ENCODE results near the gene FAM228A.
"Not testable (repeated sequence)": the region's sequence is repeated elsewhere in the genome, so short reads cannot be mapped to it uniquely, and the experiment has no call there.

The FAM228A gene

DNA sequence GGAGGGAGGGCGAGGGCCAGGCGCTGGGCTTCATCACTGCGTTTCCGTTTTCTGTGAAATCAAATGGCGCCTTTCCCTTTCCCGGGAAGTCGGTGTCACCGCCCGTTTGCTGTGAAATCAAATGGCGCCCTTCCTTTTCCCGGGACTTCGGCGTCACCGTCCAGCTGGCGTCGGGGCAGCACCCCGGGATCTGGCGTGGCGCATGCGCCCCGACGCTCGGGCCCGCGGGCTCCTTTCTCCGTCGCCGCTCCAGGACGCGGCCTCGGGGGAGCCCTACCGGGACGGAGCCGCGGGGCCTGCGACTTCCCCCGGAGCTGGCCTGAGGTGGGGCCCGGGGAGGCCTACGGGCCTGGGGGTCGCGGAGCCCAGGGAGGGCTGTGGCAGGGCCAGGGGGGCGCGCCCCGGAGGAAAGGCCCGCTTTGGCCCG is at the start of gene FAM228A:
FAM228A (plus strand) TSS at position 203 of the 427 bp plus-strand sequence. CDS start 428 bp downstream, outside the sequence.
- no peak for DNase-seq

DNA sequence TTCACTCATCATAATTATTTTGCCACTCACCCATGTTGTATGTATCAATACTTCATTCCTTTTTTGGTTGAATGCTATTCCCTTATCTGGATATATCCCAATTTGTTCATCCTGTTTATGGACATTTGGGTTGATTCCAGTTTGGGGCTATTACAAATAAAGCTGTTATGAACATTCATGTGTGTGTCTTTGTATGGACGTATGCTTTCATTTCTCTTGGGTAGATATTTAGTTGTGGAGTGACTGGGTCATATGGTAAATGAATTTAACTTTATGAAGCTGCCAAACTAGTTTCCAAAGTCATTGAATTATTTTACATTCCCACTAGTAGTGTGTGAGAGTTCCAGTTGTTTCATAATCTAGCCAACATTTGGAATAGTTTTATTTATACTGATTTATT is 48.9 kb upstream of the FAM228A start:
- no peak for DNase-seq

- DNase-seq, result no peak
Observed at GRCh38 chr2:24132543-24132942, 42.3 kb upstream of the FAM228A start.

- DNase-seq, result not testable (repeated sequence)
Observed at GRCh38 chr2:24140305-24140704, 34.5 kb upstream of the FAM228A start.

- no peak for DNase-seq
Observed at GRCh38 chr2:24147364-24147763, 27.5 kb upstream of the FAM228A start.

- no peak for DNase-seq
Observed at GRCh38 chr2:24152413-24153197, 22.2 kb upstream of the FAM228A start.

- DNase-seq, result no peak
Observed at GRCh38 chr2:24153478-24153877, 21.4 kb upstream of the FAM228A start.

DNA sequence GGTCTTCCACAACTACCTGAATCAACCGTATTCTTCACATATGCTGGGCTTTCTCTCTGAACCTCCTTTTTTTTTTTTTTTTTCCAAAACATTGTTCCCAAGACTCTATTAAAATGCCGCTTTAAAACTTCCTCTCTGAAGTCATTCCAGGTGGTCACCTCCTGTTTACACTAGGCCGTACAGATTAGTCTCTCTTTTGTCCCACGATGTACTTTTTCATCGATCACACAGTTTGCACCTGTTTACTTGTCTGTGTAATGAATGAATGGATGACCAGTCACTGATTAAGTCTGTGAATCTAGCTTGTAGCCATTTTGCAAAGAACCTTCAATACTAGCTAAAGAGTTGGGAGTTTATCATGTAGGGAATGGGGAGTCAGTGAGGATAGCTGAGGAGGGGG is 16.7 kb upstream of the FAM228A start:
- DNase-seq, result no peak

GRCh38 chr2:24159708-24160107 is 15.1 kb upstream of the FAM228A start:
- no peak for DNase-seq

DNA sequence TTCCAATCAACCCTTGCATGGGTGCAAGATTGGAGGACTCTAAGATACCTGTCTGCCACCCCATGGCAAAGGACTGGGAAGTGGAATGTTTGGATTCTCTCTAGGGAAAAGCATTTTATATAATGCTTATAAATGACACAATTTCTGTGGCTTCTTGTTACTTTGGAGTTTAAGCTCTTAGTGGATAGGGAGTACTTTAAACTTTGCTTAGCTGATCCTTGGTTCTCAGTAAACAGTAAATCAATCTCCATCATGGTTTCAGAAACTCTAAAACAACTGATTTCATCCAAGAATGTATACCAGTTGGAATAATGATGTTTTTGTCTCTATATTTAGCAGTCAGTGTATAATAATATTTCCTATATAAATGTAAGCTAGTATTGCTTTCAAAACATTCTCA is 14.1 kb upstream of the FAM228A start:
- no peak for DNase-seq

DNA sequence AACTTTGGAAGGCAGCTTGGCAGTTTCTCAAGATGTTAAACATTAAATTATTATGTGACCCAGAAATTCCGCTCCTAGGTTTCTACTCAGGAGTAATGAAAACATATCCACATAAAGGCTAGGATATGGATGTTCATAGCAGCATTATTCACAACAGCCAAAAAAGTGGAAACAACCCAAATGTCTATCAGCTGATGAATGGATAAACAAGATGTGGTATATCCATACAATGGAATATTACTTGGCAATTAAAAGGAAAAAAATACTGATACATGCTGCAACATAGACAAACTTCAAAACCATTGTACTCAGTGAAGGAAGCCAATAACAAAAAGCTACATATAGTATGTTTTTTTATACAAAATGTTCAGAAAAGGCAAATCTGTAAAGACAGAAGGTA is 12.4 kb upstream of the FAM228A start:
- DNase-seq, result no peak

GRCh38 chr2:24163186-24163585 is 11.7 kb upstream of the FAM228A start:
- DNase-seq, result no peak

DNA sequence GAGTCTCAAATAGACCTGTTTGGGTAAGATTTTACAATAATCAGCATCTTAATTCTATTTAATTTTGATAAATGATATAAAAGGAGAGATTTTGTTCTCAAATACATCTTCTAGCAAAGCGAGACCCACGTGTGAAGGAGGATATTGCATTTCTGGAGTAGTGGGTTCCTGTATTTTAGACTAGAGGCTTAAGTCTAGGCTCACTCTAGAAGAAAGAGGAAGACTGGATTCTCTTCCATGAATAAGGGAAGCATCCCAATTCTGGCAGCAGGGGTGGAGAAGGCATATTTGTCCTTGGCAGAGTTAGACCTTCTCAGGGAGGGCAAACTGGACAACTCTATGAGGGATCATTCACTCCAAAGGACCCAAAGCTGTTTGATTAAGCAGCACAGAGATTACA is 11.3 kb upstream of the FAM228A start:
- no peak for DNase-seq

- DNase-seq, result no peak
Observed at GRCh38 chr2:24164416-24164973, 10.4 kb upstream of the FAM228A start.

DNA sequence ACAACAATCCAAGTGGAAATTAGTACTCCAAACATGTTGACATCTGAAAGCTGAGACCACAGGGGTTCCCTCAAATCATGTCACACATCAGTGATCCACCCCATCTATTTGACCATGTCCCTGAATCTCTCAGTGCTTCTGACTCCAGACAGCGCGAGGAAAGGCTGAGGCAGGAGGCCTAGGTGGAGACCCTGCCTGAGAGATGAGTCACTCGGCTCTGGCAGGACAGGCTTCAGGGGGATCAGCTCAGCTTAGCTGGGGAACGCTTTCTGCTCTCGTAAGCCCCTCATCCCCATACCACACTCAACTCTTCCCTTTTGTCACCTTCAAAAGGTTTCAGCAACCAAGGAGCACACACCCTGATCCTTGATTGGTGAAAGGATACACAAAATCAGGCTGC is 5.8 kb upstream of the FAM228A start:
- DNase-seq, result no peak

DNA sequence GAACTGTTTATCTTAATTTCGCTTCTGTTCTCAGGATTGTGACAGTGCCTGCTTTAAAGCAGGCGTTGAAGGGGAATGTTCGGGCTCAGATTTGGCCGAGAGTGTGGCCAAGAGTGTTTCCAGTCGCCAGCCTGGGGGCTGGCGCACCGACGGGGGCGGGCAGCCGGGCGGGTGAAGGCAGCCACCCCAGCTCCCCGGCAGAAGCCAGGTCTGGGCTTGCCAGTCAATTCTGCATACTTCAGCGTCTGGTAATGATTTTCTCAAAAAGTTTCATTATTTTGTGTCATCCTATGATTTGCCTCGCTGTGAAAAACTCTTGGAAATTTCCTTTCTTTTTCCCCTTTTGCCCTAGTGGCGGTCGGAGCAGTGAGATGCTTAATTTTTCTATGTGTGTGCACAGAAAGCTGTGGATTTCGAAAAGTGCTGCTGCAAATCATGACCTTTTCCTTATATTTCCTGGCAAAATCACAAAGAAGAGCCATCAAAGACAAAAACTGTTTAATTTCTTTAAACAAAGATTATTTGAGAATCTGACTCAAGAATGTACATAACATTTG is 856 bp downstream of the FAM228A start:
- no peak for DNase-seq

GRCh38 chr2:24176326-24176725 is 1.5 kb downstream of the FAM228A start:
- DNase-seq, result no peak

DNA sequence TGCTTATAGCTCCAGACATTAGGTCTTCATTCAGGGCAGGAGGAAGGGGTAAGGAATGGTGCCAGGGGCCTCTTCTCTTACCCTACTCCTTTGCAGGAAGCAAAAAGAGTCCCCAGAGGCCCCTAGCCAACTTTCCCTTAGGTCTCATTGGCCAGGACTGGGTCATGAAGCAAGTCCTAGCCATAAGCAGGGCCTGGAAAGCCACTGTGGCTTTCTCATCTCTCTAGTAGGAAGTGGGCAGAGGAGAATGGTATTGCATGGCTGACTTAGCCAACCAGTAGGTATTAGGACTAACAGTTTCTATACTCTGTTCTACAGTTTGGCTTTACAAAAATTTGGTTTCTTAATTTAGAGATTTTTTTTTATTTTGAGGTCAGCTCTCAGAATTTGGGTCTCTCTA is 4.8 kb downstream of the FAM228A start:
- DNase-seq, result no peak

DNA sequence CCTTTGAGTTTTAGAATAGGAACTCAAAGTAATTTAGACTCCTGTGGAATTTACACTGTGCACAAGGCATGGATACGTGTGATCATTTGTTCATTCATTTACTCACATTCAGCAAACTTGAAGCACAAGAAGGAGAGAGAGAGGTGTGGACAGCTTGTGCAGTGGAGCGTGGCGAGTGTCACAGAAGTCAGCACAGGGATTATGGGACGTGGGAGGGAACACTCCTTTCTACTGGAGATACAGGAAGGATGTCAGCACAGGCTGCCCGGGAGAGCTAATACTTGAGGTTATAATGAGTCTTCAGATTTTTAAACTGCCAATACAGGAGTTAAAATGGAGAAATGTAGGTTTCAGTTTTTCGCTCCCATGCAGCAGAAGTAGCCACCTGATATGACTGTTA is 7.0 kb downstream of the FAM228A start:
- DNase-seq, result no peak

GRCh38 chr2:24182507-24182906 is 7.7 kb downstream of the FAM228A start:
- DNase-seq, result no peak

DNA sequence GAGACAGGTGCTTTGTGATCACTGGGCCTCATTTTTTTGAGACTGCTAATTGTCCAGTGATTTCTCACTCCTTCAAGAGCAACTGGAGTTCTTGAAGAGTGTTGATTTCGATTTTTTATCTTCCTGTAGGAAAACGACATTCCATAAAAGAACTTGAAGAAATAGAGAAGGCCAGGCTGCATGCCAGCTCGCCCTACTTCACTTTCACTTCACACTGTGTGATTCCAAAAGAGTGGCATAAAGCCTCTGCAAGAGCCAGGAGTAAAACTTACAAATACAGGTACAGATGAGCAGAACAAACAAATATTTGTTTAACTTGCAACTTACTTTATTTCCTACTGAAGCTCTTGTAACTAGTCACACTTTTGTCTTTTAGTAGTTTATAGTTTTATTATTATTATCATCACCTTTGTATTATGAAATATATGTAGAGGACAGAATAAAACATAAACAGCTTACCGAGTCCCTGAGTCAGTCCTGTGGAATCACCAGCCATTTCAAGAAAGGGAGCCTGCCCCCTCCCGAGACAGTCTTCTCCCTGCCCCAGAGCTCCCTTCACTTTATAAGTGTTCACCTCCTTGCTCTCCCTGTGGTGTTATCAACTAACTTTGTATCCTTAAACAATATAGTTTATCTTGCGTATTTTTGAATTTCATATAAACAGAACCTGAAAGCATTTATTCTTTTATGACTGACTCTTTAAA is 8.7 kb downstream of the FAM228A start:
- no peak for DNase-seq

- DNase-seq, result no peak
Observed at GRCh38 chr2:24189551-24189950, 14.7 kb downstream of the FAM228A start.

GRCh38 chr2:24190503-24190902 is 15.7 kb downstream of the FAM228A start:
- DNase-seq, result no peak

- no peak for DNase-seq
Observed at GRCh38 chr2:24191156-24191555, 16.3 kb downstream of the FAM228A start.
